ENCODE data around the gene CD244.
"Not testable (repeated sequence)": the region's sequence is repeated elsewhere in the genome, so short reads cannot be mapped to it uniquely, and the experiment has no call there.

The CD244 gene

GRCh38 chr1:160876311-160876710 is 13.6 kb upstream of the CD244 start:
- DNase-seq: no peak

DNA sequence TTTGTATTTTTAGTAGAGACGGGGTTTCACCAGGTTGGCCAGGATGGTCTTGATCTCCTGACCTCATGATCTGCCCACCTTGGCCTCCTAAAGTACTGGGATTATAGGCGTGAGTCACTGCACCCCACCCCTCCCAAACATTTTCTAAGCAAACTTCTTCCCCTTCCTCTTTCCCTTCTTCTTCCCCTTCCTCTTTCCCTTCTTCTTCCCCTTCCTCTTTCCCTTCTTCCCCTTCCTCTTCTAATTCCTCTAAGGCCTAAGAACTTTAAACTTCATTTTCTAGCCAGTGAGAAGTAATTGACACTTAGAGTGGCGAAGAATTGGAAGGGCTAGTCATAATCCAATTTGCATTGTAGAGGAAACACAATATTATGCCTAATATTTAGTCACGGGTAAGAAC is 12.9 kb upstream of the CD244 start:
- DNase-seq: not testable (repeated sequence)

- no peak for DNase-seq
These were observed 12.2 kb upstream of the CD244 start for GRCh38 chr1:160874935-160875334.

GRCh38 chr1:160868141-160868540 is 5.5 kb upstream of the CD244 start:
- DNase-seq: no peak

- not testable (repeated sequence) for DNase-seq
These were observed 5.0 kb upstream of the CD244 start for GRCh38 chr1:160867651-160868050.

DNA sequence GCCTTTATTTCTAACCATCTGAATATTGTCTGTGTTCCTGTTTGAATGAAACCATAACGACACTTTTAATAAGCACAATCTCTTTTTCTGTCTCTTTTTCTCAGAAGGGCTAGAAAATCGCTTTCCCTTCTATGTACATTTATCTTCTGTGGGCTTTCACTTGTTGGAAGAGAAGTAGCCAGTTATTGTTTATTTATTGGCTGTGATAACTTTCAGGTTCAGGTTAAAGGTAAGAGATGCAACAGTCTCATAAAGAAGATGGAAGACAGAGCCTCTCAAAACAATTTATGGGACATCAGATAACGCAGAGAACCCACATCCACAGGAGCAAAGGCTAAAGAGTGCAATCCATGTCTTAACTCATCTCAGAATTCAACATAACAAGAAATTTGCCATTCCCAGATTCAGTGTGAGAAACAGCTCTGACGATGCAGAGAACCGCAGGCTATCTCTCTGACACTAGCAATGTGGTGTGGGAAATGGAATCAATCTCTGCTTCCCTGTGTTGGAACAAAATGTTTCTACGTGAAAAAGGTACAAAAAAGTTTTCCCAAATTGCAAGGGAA is 4.1 kb upstream of the CD244 start:
- DNase-seq: no peak

DNA sequence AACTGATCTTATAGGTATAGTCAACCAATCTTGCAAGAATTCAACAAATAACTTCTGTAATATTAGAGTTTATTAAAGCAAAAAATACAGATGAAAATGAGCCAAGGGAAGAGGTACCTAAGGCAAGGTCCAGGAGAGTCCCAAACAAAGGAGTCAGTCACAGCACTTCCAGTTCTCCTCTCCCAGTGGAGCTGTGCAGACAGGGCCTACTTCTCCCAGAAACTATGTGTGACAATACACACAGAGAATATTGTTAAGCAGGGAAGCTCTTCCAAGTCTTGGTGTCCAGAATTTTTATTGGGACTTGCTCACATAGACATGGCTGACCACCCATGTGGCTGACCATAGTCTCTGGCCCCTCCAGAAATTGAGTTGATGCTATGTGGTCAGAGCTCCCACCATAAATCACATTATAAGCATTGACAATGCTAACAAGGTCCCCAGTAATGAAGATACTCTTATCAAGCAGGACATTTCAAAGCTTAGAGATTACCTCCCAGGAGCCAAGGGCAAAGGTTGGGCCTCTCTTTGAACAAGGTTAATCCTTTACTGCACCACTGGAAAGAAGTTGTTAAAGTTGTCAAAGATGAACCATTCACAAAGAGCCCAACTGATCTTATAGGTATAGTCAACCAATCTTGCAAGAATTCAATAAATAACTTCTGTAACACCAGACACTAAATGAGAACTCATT is 3.5 kb upstream of the CD244 start:
- no peak for DNase-seq

GRCh38 chr1:160865337-160865736 is 2.6 kb upstream of the CD244 start:
- DNase-seq: no peak

DNA sequence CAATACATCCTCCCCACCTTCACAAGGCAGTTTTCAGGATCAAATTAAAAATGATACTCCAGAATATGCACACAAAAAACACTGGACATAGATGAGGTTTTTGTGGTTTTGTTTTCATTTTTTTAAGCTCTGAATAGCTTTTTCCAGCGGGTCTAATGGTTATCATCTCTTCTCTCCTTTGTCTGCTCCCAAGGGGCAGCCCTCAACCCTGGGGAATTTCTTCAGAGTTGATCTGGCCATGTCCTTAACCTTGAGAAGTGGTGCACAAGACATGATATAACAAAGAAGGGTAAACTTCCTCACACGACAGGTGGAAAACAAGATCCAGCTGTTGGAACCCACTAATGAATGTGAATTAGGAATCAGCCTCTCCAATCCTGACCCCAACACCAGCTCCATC is 1.5 kb upstream of the CD244 start:
- no peak for DNase-seq

DNA sequence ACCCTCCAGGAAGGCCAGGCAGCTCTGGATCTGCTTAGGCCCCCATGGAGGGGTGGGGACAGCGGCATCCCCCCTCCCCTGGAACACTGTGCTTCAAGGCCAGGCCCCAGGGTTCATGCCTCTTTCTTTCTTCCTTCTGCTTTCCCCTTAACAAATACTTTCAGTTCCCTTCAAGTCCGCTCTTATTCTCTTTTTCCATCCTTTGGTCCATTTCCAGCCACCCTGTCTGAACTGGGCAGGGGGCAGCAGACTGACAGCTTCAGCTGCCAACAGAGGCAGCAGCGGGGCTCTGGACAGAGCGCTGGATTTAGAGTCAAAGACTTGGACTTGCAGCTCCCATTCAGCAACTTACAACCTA is 1.1 kb upstream of the CD244 start:
- DNase-seq: no peak

DNA sequence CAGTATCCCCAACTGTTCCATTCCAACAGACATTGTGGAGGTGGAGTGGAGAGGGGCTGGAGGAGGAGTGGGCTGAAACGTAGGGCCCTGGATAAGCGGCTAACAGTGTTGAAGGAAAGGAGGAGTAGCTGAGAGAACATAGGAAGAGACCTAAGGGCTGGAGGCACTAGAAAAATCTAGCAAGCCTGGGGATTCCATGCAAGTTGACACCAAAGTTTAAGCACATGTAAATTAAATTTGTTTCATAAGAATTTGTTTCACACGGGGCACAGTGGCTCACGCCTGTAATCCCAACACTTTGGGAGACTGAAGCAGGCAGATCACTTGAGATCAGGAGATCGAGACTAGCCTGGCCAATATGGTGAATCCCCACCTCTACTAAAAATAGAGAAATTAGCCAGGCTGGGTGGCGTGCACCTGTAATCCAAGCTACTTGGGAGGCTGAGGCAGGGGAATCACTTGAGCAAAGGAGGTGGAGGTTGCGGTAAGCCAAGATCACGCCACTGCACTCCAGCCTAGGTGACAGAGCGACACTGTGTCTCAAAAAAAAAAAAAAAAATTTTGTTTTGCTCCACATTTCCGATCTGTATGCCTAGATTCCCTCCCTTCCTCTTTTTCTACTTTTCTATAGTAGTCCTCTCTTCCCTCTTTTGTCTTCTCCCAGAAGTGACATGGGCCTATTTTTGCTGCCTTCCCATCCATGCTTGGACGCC is 530 bp upstream of the CD244 start:
- DNase-seq: no peak

DNA sequence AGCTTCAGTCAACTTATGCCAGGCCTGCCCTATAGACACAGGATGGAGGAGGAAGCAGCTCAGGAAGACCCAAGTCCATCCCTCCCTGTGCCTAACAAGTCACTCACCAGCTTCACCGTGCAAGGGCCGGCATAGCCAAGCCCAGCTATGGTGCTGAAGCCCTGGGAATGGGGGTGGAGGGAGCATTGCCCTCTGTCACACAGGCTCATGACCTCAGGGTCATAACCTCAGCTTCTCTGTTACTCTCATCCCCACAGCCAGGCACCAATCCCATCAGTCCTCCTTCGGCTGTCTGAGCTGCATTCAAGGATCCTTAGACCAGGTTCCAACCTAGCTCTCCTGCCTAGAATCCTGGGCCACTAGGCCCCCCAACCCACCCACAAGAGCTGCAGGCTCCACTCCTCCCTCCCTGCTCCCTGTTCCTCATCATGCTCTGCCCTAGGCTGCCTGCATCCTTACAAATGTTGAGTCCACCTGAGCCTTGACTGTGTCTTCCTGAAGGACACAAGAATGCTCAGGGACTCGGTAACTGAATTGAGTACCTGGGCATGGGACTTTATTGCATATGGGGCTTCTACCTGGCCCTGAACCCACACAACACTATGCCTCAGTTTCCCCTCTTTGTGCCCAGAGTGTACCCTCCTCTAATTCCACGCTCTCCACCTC is 1.7 kb downstream of the CD244 start:
- no peak for DNase-seq

DNA sequence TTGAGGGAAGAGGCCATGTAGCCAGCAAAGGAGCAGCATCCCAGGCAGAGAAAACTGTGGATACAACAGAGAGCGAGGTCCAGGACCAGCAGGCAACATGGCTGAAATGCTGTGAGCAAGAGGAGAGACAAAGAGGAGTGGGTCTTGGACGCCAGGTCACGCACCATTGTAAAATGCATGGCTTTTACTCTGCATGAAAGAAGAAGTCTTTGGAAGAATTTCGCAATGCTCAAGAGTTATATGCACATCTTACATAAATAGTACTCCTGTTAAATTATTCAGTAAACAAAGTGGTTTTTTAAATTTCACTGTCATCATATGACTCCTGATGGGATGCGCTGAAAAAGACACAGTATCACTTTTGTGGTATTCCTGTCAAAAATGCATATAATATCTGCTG is 3.5 kb downstream of the CD244 start:
- DNase-seq: no peak

DNA sequence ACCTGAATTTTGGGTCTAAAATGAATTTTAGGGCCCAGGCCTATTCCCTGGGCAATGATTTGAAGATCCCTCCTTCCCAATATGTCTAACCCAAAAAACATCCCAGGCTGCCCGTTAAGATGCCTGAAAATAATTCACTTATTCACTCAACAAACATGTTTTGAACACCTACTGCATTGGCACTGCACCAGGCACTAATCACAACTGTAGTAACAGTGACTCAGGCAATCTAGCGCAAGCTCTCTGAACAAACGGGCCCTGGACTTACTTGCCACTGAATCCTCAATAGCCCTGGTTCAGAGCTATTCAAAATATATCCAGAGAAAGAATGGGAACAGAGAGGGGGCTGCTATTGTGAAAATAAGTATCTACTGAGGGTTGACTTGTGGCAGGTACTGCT is 4.2 kb downstream of the CD244 start:
- DNase-seq: no peak

DNA sequence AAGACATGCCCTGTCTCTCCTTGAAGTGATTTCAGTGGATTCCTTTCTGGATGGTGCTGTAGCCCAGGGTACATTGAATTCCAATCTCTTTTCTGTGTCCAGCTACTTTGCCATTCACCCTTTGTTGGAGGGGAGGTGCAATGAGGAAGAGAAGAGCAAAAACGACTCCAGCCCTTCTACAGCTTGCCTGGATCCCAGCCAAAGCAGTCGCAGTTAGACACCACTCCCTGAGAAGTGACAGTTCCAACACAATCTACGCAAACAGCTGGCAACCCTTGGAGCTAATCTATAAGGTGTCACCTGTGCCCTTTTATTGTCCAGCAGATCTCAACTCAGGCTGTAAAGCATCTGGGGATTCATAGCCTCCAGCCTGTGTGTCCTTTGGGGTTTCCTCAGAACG is 4.6 kb downstream of the CD244 start:
- DNase-seq: no peak

GRCh38 chr1:160855181-160855981 is 7.3 kb downstream of the CD244 start:
- no peak for DNase-seq

DNA sequence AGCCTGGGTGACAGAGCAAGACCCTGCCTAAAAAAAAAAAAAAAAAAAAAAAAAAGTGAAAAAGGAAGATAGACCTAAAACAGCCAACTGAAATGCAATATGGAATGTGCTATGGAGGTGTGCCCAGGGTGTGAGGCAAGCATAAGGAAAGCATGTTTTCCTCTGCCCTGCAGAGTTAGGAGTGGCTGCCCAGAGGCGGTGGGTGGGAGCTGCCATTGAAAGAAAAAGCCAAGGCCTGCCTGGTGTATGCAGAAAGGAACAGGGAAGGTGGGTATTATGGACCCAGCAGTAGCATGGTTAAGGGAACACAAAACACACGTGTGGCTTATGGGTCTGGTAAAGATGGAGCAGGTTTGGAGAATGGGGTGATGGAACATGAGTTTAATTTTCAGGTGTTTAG is 8.9 kb downstream of the CD244 start:
- DNase-seq: no peak

DNA sequence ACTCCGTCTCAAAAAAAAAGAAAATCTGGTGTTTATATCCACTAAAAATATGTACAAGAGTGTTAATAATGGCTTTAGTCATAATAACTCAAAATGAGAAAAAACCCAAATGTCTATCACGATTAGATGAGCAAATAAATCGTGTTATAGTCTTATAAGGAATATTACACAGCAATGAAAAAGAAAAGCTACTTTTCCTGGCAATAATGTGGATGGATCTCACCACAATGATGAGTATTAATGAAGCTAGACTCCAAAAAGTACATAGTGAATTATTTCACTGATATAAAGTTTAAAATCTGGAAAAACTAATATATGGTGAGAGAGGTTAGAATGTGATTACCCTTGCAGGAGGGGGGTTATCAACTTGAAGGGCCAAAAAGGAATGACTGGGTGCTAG is 9.7 kb downstream of the CD244 start:
- no peak for DNase-seq

- DNase-seq: no peak
These were observed 11.7 kb downstream of the CD244 start for GRCh38 chr1:160850993-160851392.

DNA sequence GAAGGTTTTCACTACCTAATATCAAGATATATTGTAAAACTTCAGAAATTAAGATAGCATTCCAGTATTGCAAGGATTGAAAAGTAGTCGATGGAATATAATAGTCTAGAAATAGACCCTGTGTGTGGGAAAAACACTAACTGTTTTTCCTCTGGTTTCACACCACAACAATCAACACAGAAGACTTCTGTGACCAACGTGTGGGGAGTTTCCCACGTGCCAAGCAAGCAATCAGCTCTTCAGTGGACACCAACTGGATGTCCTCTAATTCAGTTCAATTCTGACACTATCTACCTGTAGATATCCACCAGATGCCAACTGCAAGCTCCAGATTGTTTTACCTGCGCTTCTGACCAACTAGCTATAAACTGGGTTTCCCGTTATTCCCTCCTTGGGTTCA is 12.1 kb downstream of the CD244 start:
- DNase-seq: no peak

DNA sequence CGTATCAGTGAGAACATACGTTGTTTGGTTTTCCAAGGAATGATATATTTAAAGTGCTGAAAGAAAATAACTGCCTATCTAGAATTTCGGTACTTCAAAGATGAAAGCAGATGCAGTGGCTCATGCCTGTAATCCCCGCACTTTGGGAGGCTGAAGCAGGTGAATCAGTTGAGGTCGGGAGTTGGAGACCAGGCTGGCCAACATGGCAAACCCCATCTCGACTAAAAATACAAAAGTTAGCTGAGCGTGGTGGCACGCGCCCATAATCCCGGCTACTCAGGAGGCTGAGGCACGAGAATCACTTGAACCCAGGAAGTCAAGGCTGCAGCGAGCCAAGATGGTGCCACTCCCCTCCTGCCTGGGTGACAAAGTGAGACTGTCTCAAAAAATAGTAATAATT is 16.4 kb downstream of the CD244 start:
- no peak for DNase-seq

DNA sequence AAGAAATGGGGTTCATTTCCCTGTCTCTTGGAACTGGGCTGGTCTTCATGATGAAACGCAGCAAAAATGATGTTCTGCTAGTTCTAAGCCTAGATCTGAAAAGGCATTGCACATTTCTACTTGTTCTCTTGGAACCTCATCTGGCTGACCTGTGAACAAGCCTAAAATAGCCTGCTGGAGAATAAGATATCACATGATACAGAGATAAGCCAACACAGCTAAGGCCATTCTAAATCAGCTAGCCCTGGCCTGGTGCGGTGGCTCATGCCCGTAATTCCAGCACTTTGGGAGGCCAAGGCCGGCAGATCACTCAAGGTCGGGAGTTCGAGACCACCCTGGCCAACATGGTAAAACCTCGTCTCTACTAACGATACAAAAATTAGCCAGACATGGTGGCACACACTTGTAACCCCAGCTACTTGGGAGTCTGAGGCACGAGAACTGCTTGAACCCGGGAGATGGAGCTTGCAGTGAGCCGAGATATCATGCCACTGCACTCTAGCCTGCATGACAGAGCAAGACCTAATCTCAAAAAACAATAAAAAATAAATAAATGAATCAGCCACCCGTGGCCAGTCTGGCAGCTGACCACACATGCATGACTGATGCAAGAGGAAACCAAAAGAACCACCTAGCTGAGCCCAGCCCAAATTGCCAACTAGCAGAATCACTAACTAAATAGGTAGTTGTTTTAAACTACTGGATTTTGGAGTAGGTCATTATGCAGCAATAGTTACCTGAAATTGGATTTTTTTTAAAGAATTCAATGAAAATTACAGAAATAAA is 18.0 kb downstream of the CD244 start:
- no peak for DNase-seq

Data from NCI-H524 (cell line).